ENCODE results near the gene SPTA1. TPM values are rescaled to one million over a fixed set of nuclear protein-coding genes. Genes with fewer than 3 reads are reported as not detected.

The SPTA1 gene
- total RNA-seq (2021) = 0.02 to 0.11 TPM (median 0.09 TPM) in 3 replicates
- not detected for Bru-seq, nascent RNA
- long read RNA-seq, experiment 1 = 0 reads
- long read RNA-seq, experiment 2 = 0 reads
- long read RNA-seq, experiment 3 = 0 reads

DNA sequence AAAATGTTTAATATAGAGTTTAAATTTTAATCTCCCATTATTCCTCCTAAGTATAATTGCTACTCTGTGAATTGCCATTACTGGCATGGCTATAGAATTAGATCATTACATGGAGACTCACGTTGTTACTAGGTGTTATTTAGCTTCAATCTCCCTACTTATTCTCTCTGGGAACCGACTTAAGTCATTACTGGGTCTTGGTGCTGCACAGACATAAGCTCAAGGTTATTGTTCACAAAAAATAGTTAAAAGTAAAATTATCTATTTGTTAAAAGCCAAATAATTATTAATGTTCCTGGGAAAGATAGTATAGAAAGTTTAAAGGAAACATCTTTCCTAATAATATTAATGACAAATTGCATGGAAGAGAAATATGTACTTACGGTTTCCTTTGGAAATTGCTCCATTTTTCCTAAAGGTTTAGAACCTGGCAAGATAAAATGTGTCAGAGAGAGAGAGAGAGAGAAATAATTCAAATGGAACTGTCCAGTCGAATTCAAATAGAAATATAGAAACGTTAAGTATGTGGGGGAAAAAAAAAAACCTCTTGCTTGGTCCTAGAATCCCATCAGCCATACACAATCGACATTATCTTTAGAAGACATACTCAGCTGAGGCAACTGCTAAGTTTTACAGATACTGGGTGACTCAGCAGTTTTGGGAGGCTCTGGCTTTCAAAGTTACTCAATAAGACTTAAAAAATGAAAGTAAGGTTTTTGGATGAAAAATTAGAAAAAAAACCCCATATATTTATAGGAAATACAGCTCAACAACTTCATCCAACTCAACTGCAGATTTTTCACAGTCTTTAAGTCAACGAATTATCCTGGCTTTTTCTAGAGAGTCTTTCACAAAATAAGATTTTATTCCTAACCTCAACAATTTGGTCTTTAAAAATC is at the start of gene SPTA1:
TSS of gene SPTA1 (minus strand) at position 605 of the 899 bp plus-strand sequence. CDS start at position 407, 198 bp downstream.
- ATAC-seq (no peak), DNase-seq (ENCODE audit: low spot score) (no peak)
- H3K9me3 Mint-ChIP-seq = peaks cover 9% of the 10 kb centered on the region
- H3K36me3 Mint-ChIP-seq = no peaks in the 10 kb centered on the region
- ChIA-PET POLR2A (no interaction called here), CTCF (interaction anchor here (1.5 kb wide), 1 partner anchor 9 kb away, joined by 3 read pairs; no protein-coding TSS in a partner anchor)
- TF ChIP-seq MLX (CRISPR knock-in tag; IDR thresholded peaks at IDR 0.05) (no peak), ATF1 (CRISPR knock-in tag; IDR thresholded peaks at IDR 0.05) (no peak), SMAD4 (CRISPR knock-in tag; IDR thresholded peaks at IDR 0.05) (no peak), JUN (CRISPR knock-in tag; IDR thresholded peaks at IDR 0.05) (no peak), ZNF232 (CRISPR knock-in tag; IDR thresholded peaks at IDR 0.05) (no peak), NR2C2 (CRISPR knock-in tag; IDR thresholded peaks at IDR 0.05) (no peak), ZNF423 (CRISPR knock-in tag; IDR thresholded peaks at IDR 0.05) (no peak), HMGA2 (CRISPR knock-in tag; IDR thresholded peaks at IDR 0.05) (no peak), NR3C1 (CRISPR knock-in tag; conservative IDR thresholded peaks at IDR 0.05; ENCODE audit: low read depth) (no peak), ZNF416 (CRISPR knock-in tag; IDR thresholded peaks at IDR 0.05) (no peak), ERG (CRISPR knock-in tag; IDR thresholded peaks at IDR 0.05) (no peak), CBFB (CRISPR knock-in tag; IDR thresholded peaks at IDR 0.05; ENCODE audit: low read depth) (no peak), GRHL2 (CRISPR knock-in tag; IDR thresholded peaks at IDR 0.05; ENCODE audit: insufficient replicate concordance, severe bottlenecking) (no peak)
- H3K27me3 Mint-ChIP-seq (ENCODE audit: low read depth) = 0 out of 2 replicates have a peak, but pooled peaks cover 2% of the 10 kb centered on the region
- no peak within 1 kb of the TSS; the same call in 1 of the 2 replicates for H3K27ac Mint-ChIP-seq
- no peak within 1 kb of the TSS for H3K4me3 Mint-ChIP-seq
- no peaks in the 10 kb centered on the region for H3K4me1 Mint-ChIP-seq

GRCh38 chr1:158735848-158736247 is 49.3 kb upstream of the SPTA1 start:
- H3K4me1 Mint-ChIP-seq = no peaks in the 10 kb centered on the region
- no peaks in the 10 kb centered on the region; the same call in 1 of the 2 replicates for H3K27me3 Mint-ChIP-seq (ENCODE audit: low read depth)
- peaks cover 13% of the 10 kb centered on the region for H3K9me3 Mint-ChIP-seq
- no peak overlapping the region; the same call in 1 of the 2 replicates for H3K27ac Mint-ChIP-seq
- CTCF ChIA-PET = no interaction called here
- H3K4me3 Mint-ChIP-seq = no peak overlapping the region
- no peak for ATAC-seq
- H3K36me3 Mint-ChIP-seq = no peaks in the 10 kb centered on the region
- TF ChIP-seq ATF3 (CRISPR knock-in tag; conservative IDR thresholded peaks at IDR 0.05) = no peak
- TF ChIP-seq ELF4 (CRISPR knock-in tag; IDR thresholded peaks at IDR 0.05; ENCODE audit: low read depth) = no peak
- POLR2A ChIA-PET = no interaction called here
- DNase-seq (ENCODE audit: low spot score) = no peak

- Mint-ChIP-seq H3K4me1 (no peaks in the 10 kb centered on the region), H3K4me3 (no peak overlapping the region), H3K36me3 (no peaks in the 10 kb centered on the region), H3K27ac (no peak overlapping the region), H3K9me3 (peaks cover 2% of the 10 kb centered on the region; the same call in 1 of the 2 replicates), H3K27me3 (ENCODE audit: low read depth) (no peaks in the 10 kb centered on the region)
- ChIA-PET CTCF (no interaction called here), POLR2A (no interaction called here)
- DNase-seq (ENCODE audit: low spot score) (no peak), ATAC-seq (no peak)
- TF ChIP-seq ZNF416 (CRISPR knock-in tag; IDR thresholded peaks at IDR 0.05) (no peak), FOXJ3 (CRISPR knock-in tag; IDR thresholded peaks at IDR 0.05; ENCODE audit: borderline replicate concordance) (no peak), STAT6 (CRISPR knock-in tag; conservative IDR thresholded peaks at IDR 0.05; ENCODE audit: low read depth) (no peak), GABPB1 (CRISPR knock-in tag; IDR thresholded peaks at IDR 0.05) (no peak), RORB (CRISPR knock-in tag; IDR thresholded peaks at IDR 0.05) (no peak), NFYB (CRISPR knock-in tag; conservative IDR thresholded peaks at IDR 0.05; ENCODE audit: low read depth) (no peak), NR1H2 (CRISPR knock-in tag; IDR thresholded peaks at IDR 0.05) (no peak), CREB1 (CRISPR knock-in tag; IDR thresholded peaks at IDR 0.05) (no peak), SMAD3 (CRISPR knock-in tag; IDR thresholded peaks at IDR 0.05; ENCODE audit: borderline replicate concordance) (no peak)
Observed at GRCh38 chr1:158732524-158732923, 46.0 kb upstream of the SPTA1 start.
